HG02870 (cell line): ENCODE measurements around the gene CLK1.

Experiments used
- ATAC-seq: cut with Tn5 transposase; IDR thresholded peaks from one replicate; pipeline ENCODE4 v1.9.1; 2021; ENCODE audit warnings: mild to moderate bottlenecking, moderate library complexity; ENCODE audit not compliant: unreplicated experiment

CLK1 gene

GRCh38 chr2:200811333-200812121, 52.9 kb downstream of the CLK1 start, which contains the start of gene BZW1:
TSS of gene BZW1 (plus strand) at chr2:200811910. CDS start at chr2:200813218, 1,308 bp downstream.
- ATAC-seq: peak; percentile 69

GRCh38 chr2:200810998-200811332, 53.5 kb downstream of the CLK1 start:
- ATAC-seq: no peak

DNA sequence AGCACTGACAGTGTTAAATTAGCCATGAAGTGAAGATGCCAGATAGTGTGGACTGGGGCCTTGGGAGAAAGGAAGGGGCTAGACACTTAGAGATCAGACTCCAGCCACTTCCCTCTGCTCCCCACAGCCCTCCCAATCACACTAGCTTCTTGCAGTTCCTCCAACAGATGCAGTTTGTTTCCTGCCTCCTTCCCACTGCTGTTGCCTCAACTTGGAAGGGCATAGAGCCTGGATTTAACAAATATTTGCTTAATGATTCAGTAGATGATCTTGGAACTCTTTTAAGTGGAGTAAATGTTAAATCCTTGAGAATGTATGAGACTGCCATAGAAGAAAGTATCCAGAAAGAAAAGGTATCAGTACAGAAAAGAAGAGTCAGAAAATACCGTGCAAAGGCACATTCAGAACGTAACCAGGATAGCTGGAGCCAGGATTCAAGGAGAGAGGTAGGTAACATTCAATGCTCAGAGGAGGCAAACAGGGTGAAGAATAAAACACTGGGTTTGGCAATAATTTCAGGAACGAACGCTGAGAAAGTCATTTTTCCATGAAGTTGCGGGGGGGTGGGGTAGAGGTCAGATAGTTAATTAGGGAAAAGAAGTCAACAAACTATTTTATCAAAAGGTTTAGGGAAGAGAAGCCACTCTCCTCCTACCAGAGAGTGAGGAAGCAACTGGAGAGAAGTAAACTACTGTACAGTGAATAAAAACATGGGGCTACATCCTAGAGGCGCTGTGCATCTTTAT, 54.0 kb downstream of the CLK1 start:
- ATAC-seq: no peak

DNA sequence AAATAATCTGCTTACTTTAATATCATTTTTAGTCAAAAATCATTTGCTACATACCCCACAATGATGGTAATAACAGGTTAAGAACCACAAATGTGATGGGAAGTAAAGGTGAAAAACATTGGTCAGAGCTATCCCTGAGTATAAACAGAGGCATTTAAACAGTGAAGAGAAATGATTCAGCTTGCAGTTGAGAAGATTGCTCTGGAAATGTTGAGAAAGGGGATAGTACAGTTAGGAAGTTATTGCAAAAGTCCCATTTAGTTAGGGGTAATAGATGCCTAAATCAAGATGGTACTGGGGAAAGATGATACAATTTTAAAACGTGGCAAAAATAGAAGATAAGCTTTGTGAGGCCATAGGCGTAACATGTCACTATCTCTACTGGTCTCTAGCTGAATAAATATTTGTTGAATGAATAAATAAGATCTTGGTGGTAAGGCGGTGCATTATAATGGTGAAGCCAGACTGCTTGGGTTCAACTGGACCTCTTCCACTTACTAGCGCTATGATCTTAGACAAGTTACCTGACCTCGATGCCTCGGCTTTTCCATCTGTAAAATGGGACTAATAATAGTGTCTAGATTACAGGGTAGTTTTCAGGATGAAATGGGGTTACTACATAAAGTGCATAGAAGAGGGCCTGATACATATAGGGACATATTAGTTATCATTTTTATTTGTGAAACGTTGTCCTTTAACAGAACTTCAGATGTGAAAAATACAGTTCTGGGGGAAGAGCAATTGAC, 54.8 kb downstream of the CLK1 start:
- no peak for ATAC-seq
